C4-2B (cell line): ENCODE results near the gene ALDH18A1.

ENCODE experiments used
- CTCF ChIP-seq: fragments of 450-650 bp; conservative IDR thresholded peaks from 2 replicates; pipeline ENCODE4 v1.5.1; 2017; ENCODE audit warnings: mild to moderate bottlenecking
- ZFX ChIP-seq: fragments of 450-650 bp; IDR thresholded peaks from 2 replicates; pipeline ENCODE4 v1.6.1; 2017

- TF ChIP-seq CTCF (no peak), ZFX (no peak)
Observed at GRCh38 chr10:95559471-95559870, 97.0 kb downstream of the ALDH18A1 start.
